ENCODE measurements around the gene GLB1L2. TPM values are rescaled to one million over a fixed set of nuclear protein-coding genes. Genes with fewer than 3 reads are reported as not detected.

Gene GLB1L2
- total RNA-seq, 6 donors from 2014 or later = 3.1 to 11.6 (median 6.0) TPM

GRCh38 chr11:134355656-134356055 lies 23.9 kb downstream of the GLB1L2 start:
- H3K27me3 ChIP-seq = no peaks in the 10 kb centered on the region
- no peak overlapping the region for H3K4me3 ChIP-seq
- peaks cover 0 to 3% (median 0%) of the 10 kb centered on the region in 4 donors for H3K4me1 ChIP-seq
- ATAC-seq (ENCODE audit: low FRiP score in 2 of 2) = no peak
- DNase-seq = no peak
- WGBS, 2 donors = 90 to 91% methylated on average over 5 of the region's 5 CpGs
- no peaks in the 10 kb centered on the region for H3K9me3 ChIP-seq
- no peak for TF ChIP-seq CTCF (IDR thresholded peaks at IDR 0.05)
- TF ChIP-seq EP300 (IDR thresholded peaks at IDR 0.05) = no peak
- TF ChIP-seq POLR2AphosphoS5 (IDR thresholded peaks at IDR 0.05) = no peak
- TF ChIP-seq POLR2A (IDR thresholded peaks at IDR 0.05) = no peak
- H3K27ac ChIP-seq = no peak overlapping the region
- H3K36me3 ChIP-seq = no peaks in the 10 kb centered on the region

DNA sequence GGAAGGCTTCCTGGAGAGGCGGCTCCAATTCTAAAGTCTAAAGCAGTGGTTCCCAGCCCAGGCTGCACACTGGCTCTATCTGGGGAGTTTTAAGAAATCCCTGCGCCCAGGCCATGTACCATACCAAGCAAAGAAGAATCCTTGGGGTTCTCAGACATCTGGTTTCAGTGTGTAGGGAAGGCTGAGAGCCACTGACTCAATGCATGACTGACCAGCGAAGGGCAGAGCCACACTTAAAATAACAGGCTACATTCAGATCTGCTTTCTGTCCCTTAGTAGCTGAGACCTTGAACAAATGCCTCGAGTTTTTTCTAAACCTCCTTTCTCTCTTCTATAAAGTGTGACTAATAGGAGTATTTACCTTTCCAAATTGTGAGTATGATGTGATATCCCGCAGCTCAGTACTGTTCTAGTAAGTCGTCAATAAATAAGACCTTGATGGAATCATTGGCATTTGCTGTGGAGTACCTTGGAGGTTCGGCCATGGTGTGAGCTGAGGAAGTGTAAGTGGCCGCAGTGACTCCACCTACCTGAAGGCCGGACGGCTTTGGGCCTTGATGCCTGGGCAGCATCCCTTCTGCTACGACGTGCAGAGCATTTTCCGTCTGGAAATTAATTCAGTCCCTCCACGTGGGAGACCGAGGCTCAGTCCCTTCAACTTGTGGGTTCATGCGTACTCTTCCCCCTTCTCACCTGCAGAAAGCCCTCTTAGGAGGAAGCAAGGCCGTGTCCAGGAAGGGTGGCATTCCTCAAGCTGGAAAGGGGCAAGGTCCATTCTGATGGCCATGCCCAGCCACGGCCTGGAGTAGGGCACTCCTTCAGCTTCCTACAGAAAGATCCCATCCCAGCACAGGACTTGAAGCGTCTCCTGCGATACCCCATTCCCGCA lies 25.1 kb downstream of the GLB1L2 start:
- H3K36me3 ChIP-seq = no peaks in the 10 kb centered on the region
- no peaks in the 10 kb centered on the region for H3K27me3 ChIP-seq
- ATAC-seq (ENCODE audit: low FRiP score in 2 of 2) (peak in 1 of 2 donors; percentile 5), DNase-seq (no peak)
- TF ChIP-seq CTCF (IDR thresholded peaks at IDR 0.05) (no peak), POLR2AphosphoS5 (IDR thresholded peaks at IDR 0.05) (no peak)
- H3K9me3 ChIP-seq = no peaks in the 10 kb centered on the region
- no peak overlapping the region for H3K27ac ChIP-seq
- no peak overlapping the region for H3K4me3 ChIP-seq
- H3K4me1 ChIP-seq = peaks cover 0 to 3% (median 0%) of the 10 kb centered on the region in 4 donors
- 93% methylated on average over 17 to 21 of the region's 21 CpGs for WGBS, 2 donors

DNA sequence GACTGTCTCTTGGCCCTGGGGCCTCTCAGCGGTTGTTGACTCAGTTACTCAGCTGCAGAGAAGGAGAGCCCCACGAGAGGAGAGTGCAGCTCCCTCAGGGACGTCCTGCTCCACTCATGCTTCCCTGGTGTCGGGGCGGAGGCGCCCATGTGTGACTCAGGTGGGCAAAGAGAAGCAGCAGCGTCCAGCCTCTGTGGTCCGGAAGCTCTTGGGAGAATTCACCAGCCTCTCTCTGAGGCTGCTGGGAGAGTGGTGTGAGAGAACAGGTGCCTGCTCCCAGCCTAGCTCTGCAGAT lies 25.7 kb downstream of the GLB1L2 start:
- no peak for ATAC-seq (ENCODE audit: low FRiP score in 2 of 2)
- no peak overlapping the region for H3K27ac ChIP-seq
- no peak overlapping the region for H3K4me3 ChIP-seq
- peak in 1 of 2 donors; percentile 41 for DNase-seq
- TF ChIP-seq EP300 (IDR thresholded peaks at IDR 0.05) (no peak), POLR2A (IDR thresholded peaks at IDR 0.05) (no peak), CTCF (IDR thresholded peaks at IDR 0.05) (no peak), POLR2AphosphoS5 (IDR thresholded peaks at IDR 0.05) (no peak)
- H3K9me3 ChIP-seq = no peaks in the 10 kb centered on the region
- no peaks in the 10 kb centered on the region for H3K27me3 ChIP-seq
- peaks cover 0 to 3% (median 0%) of the 10 kb centered on the region in 4 donors for H3K4me1 ChIP-seq
- 87 to 95% methylated on average over 4 to 8 of the region's 8 CpGs for WGBS, 2 donors
- H3K36me3 ChIP-seq = no peaks in the 10 kb centered on the region

DNA sequence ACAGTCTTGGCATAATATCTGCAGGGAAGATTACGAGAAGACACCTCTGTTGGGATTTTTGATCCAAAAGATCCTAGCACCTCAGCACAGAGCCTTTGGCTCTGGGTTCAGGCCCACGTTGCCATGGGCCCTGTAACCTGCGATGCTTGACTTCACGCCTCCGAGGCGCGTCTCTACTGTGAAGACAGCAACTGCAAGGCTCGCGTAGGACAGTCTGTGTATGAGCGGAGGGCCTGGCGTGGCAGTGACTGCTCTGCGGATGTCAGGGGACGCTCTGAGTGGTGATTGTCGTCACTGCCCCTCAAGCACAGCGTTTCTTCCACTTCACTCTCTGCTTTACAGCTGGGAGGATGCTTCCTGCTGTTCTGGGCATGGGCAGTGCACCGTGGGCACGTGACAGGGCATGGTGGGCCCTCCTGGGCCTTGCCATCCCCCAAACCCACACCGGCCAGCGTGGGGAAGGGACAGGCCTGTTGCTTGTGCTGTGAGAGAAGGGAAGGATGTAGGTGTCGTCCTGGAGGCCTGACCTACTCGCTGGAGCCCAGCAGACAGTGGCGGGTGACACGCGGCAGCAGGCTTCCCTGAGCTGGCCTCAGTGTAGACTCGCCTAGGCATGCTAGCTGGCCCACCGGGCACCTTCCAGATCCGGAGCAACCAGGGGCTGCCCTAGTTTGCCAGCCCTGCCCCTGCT lies 26.5 kb downstream of the GLB1L2 start:
- peak in 1 of 2 donors; percentile 74 for DNase-seq
- H3K4me1 ChIP-seq = peaks cover 0 to 3% (median 0%) of the 10 kb centered on the region in 4 donors
- no peaks in the 10 kb centered on the region for H3K27me3 ChIP-seq
- no peaks in the 10 kb centered on the region for H3K9me3 ChIP-seq
- ATAC-seq (ENCODE audit: low FRiP score in 2 of 2) = peak in 1 of 2 donors; percentile 24
- TF ChIP-seq POLR2A (IDR thresholded peaks at IDR 0.05) (no peak), CTCF (IDR thresholded peaks at IDR 0.05) (no peak), POLR2AphosphoS5 (IDR thresholded peaks at IDR 0.05) (no peak), EP300 (IDR thresholded peaks at IDR 0.05) (no peak)
- H3K27ac ChIP-seq = no peak overlapping the region
- H3K36me3 ChIP-seq = no peaks in the 10 kb centered on the region
- 82 to 86% methylated on average over 23 to 26 of the region's 27 CpGs for WGBS, 2 donors
- H3K4me3 ChIP-seq = no peak overlapping the region

Measured in upper lobe of left lung (tissue), 6 donors.